WTC11 (cell line): ENCODE data around the gene RPL36A.

Source experiments
- ESRRA ChIP-seq: sonication (generic); formaldehyde crosslinking; IDR thresholded peaks from 2 replicates; pipeline ENCODE4 v1.8.1; 2022; ENCODE audit warnings: mild to moderate bottlenecking, missing genetic modification reagents, borderline replicate concordance
- FOXK1 ChIP-seq: sonication (generic); formaldehyde crosslinking; IDR thresholded peaks from 2 replicates; pipeline ENCODE4 v1.8.0; 2022; ENCODE audit warnings: mild to moderate bottlenecking, moderate library complexity, missing genetic modification reagents
- MYBL2 ChIP-seq: sonication (generic); formaldehyde crosslinking; IDR thresholded peaks from 2 replicates; pipeline ENCODE4 v1.8.1; 2023; ENCODE audit warnings: mild to moderate bottlenecking, moderate library complexity, missing genetic modification reagents
- NFATC4 ChIP-seq: fragments of 250-450 bp; sonication (Bioruptor Pico); IDR thresholded peaks from 2 replicates; pipeline ENCODE4 v1.9.0; 2021; ENCODE audit warnings: mild to moderate bottlenecking
- NFYB ChIP-seq: sonication (generic); formaldehyde crosslinking; conservative IDR thresholded peaks from 2 replicates; pipeline ENCODE4 v1.8.0; 2022; ENCODE audit warnings: low read depth, missing genetic modification reagents
- SMAD3 ChIP-seq: sonication (generic); formaldehyde crosslinking; IDR thresholded peaks from 2 replicates; pipeline ENCODE4 v1.8.0; 2022; ENCODE audit warnings: missing genetic modification reagents, mild to moderate bottlenecking, borderline replicate concordance
- TF ChIP-seq, protein P1 (sequence below): fragments of 200-600 bp; IDR thresholded peaks from 2 replicates; pipeline ENCODE4 v1.8.0; 2022; ENCODE audit warnings: antibody characterized with exemption
- TF ChIP-seq, protein P2 (sequence below): sonication (generic); formaldehyde crosslinking; IDR thresholded peaks from 2 replicates; pipeline ENCODE4 v1.8.1; 2023; ENCODE audit warnings: mild to moderate bottlenecking, missing genetic modification reagents, moderate library complexity
- TF ChIP-seq, protein P3 (sequence below): sonication (generic); formaldehyde crosslinking; IDR thresholded peaks from 2 replicates; pipeline ENCODE4 v1.8.1; 2023; ENCODE audit warnings: mild to moderate bottlenecking, missing genetic modification reagents, moderate library complexity
- TF ChIP-seq, protein P4 (sequence below): sonication (generic); formaldehyde crosslinking; IDR thresholded peaks from 2 replicates; pipeline ENCODE4 v1.8.0; 2022; ENCODE audit warnings: mild to moderate bottlenecking, missing genetic modification reagents
- TF ChIP-seq, protein P5 (sequence below): sonication (generic); formaldehyde crosslinking; IDR thresholded peaks from 2 replicates; pipeline ENCODE4 v1.8.1; 2022; ENCODE audit warnings: low read depth, mild to moderate bottlenecking, moderate library complexity, missing genetic modification reagents, borderline replicate concordance
- TF ChIP-seq, protein P6 (sequence below): sonication (generic); formaldehyde crosslinking; IDR thresholded peaks from 2 replicates; pipeline ENCODE4 v1.8.0; 2022; ENCODE audit warnings: mild to moderate bottlenecking, missing genetic modification reagents

DNA sequence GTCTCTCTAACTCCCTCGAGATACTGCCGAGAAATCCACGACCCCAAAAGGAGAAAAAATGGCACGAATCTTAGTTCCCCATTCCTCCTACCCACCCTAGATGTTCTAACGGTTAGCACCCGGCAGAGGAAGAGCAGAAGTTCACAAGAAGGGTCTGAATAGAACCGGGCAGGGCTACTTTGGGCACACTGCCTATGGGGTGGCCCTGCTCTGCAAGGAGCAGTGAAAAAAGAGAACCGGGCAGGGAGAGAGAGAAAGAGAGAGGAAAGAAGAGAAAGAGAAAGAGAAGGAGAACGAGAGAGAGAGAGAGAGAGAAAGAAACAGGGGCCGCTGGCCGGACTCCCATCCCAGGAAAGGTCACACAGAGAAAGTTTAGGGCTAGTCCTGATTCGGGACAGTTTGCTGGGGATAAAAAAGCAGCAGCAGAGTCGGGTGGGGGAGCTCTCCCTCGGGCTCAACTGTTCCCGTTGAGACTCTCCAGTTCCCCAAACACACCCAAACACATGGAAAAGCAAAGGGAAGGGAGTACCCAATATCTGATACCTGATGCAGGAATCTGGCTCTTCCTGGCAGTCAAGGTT lies 16.4 kb downstream of the RPL36A start:
- TF ChIP-seq, protein P1, sequence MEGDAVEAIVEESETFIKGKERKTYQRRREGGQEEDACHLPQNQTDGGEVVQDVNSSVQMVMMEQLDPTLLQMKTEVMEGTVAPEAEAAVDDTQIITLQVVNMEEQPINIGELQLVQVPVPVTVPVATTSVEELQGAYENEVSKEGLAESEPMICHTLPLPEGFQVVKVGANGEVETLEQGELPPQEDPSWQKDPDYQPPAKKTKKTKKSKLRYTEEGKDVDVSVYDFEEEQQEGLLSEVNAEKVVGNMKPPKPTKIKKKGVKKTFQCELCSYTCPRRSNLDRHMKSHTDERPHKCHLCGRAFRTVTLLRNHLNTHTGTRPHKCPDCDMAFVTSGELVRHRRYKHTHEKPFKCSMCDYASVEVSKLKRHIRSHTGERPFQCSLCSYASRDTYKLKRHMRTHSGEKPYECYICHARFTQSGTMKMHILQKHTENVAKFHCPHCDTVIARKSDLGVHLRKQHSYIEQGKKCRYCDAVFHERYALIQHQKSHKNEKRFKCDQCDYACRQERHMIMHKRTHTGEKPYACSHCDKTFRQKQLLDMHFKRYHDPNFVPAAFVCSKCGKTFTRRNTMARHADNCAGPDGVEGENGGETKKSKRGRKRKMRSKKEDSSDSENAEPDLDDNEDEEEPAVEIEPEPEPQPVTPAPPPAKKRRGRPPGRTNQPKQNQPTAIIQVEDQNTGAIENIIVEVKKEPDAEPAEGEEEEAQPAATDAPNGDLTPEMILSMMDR, result no peak
- TF ChIP-seq NFYB (CRISPR knock-in tag) (no peak), MYBL2 (CRISPR knock-in tag) (no peak), FOXK1 (no peak), SMAD3 (CRISPR knock-in tag) (no peak), ESRRA (no peak), NFATC4 (CRISPR knock-in tag) (no peak)
- TF ChIP-seq, protein P2, sequence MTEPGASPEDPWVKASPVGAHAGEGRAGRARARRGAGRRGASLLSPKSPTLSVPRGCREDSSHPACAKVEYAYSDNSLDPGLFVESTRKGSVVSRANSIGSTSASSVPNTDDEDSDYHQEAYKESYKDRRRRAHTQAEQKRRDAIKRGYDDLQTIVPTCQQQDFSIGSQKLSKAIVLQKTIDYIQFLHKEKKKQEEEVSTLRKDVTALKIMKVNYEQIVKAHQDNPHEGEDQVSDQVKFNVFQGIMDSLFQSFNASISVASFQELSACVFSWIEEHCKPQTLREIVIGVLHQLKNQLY (CRISPR knock-in tag), result no peak
- TF ChIP-seq, protein P3, sequence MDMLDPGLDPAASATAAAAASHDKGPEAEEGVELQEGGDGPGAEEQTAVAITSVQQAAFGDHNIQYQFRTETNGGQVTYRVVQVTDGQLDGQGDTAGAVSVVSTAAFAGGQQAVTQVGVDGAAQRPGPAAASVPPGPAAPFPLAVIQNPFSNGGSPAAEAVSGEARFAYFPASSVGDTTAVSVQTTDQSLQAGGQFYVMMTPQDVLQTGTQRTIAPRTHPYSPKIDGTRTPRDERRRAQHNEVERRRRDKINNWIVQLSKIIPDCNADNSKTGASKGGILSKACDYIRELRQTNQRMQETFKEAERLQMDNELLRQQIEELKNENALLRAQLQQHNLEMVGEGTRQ (CRISPR knock-in tag), result no peak
- TF ChIP-seq, protein P4, sequence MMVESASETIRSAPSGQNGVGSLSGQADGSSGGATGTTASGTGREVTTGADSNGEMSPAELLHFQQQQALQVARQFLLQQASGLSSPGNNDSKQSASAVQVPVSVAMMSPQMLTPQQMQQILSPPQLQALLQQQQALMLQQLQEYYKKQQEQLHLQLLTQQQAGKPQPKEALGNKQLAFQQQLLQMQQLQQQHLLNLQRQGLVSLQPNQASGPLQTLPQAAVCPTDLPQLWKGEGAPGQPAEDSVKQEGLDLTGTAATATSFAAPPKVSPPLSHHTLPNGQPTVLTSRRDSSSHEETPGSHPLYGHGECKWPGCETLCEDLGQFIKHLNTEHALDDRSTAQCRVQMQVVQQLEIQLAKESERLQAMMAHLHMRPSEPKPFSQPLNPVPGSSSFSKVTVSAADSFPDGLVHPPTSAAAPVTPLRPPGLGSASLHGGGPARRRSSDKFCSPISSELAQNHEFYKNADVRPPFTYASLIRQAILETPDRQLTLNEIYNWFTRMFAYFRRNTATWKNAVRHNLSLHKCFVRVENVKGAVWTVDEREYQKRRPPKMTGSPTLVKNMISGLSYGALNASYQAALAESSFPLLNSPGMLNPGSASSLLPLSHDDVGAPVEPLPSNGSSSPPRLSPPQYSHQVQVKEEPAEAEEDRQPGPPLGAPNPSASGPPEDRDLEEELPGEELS, result no peak
- TF ChIP-seq, protein P5, sequence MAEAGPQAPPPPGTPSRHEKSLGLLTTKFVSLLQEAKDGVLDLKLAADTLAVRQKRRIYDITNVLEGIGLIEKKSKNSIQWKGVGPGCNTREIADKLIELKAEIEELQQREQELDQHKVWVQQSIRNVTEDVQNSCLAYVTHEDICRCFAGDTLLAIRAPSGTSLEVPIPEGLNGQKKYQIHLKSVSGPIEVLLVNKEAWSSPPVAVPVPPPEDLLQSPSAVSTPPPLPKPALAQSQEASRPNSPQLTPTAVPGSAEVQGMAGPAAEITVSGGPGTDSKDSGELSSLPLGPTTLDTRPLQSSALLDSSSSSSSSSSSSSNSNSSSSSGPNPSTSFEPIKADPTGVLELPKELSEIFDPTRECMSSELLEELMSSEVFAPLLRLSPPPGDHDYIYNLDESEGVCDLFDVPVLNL (CRISPR knock-in tag), result no peak
- TF ChIP-seq, protein P6, sequence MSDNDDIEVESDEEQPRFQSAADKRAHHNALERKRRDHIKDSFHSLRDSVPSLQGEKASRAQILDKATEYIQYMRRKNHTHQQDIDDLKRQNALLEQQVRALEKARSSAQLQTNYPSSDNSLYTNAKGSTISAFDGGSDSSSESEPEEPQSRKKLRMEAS (CRISPR knock-in tag), result no peak
